HG03571 (cell line): Measurements from ENCODE around the gene RAB20.
"Not testable (repeated sequence)": the region's sequence is repeated elsewhere in the genome, so short reads cannot be mapped to it uniquely, and the experiment has no call there.

Source experiments
- ATAC-seq: cut with Tn5 transposase; IDR thresholded peaks from one replicate; pipeline ENCODE4 v1.9.1; 2021; ENCODE audit not compliant: unreplicated experiment

The RAB20 gene

GRCh38 chr13:110575322-110576069 is 14.0 kb upstream of the RAB20 start:
- ATAC-seq = peak; percentile 86

GRCh38 chr13:110574161-110574560 is 12.6 kb upstream of the RAB20 start:
- ATAC-seq = no peak

GRCh38 chr13:110572778-110573118 is 11.2 kb upstream of the RAB20 start:
- no peak for ATAC-seq

- no peak for ATAC-seq
Measured at GRCh38 chr13:110571896-110572777, 10.6 kb upstream of the RAB20 start.

- ATAC-seq = no peak
Measured at GRCh38 chr13:110570886-110571285, 9.4 kb upstream of the RAB20 start.

- ATAC-seq = not testable (repeated sequence)
Measured at GRCh38 chr13:110569962-110570361, 8.4 kb upstream of the RAB20 start.

- ATAC-seq = no peak
Measured at GRCh38 chr13:110568612-110569011, 7.1 kb upstream of the RAB20 start.

- ATAC-seq = no peak
Measured at GRCh38 chr13:110566171-110566570, 4.6 kb upstream of the RAB20 start.

- no peak for ATAC-seq
Measured at GRCh38 chr13:110565296-110565695, 3.8 kb upstream of the RAB20 start.

GRCh38 chr13:110564472-110564985 is 3.0 kb upstream of the RAB20 start:
- ATAC-seq = no peak

GRCh38 chr13:110563463-110563774 is 1.9 kb upstream of the RAB20 start:
- ATAC-seq = no peak

- ATAC-seq = no peak
Measured at GRCh38 chr13:110562696-110563462, 1.4 kb upstream of the RAB20 start.

- no peak for ATAC-seq
Measured at GRCh38 chr13:110562036-110562597, 595 bp upstream of the RAB20 start.

GRCh38 chr13:110560601-110561343 is 750 bp downstream of the RAB20 start:
- no peak for ATAC-seq

- ATAC-seq = no peak
Measured at GRCh38 chr13:110559986-110560385, 1.5 kb downstream of the RAB20 start.

GRCh38 chr13:110559429-110559943 is 2.0 kb downstream of the RAB20 start:
- no peak for ATAC-seq

- no peak for ATAC-seq
Measured at GRCh38 chr13:110557610-110558305, 3.8 kb downstream of the RAB20 start.

GRCh38 chr13:110557082-110557481 is 4.4 kb downstream of the RAB20 start:
- ATAC-seq = no peak

- no peak for ATAC-seq
Measured at GRCh38 chr13:110556224-110556606, 5.3 kb downstream of the RAB20 start.
